IMR-90 (cell line): ENCODE data around the gene SLC16A7. TPM values are rescaled to one million over a fixed set of nuclear protein-coding genes. Genes with fewer than 3 reads are reported as not detected.

Experiments used
- ATAC-seq: fragments of 200-7000 bp; cut with Tn5 transposase; 2 replicates; pipeline ENCODE4 v1.9.1; 2020; ENCODE audit warnings: low read depth, mild to moderate bottlenecking, moderate library complexity
- BruUV-seq: library from RNA; stranded (reverse); fragments of 400-500 nt; replicated peaks from 2 replicates; lab custom pipeline; 2021; lab: Mats Ljungman, UMichigan
- CTCF ChIA-PET: fragments of 300-600 bp; formaldehyde crosslinking; extraction: SDS; loops from one replicate; lab custom pipeline; 2021; ENCODE audit warnings: antibody characterized with exemption; lab: Yijun Ruan, JAX
- POLR2A ChIA-PET: fragments of 300-600 bp; sonication (Branson Sonifier 250); formaldehyde crosslinking; loops from one replicate; lab custom pipeline; 2022; ENCODE audit warnings: antibody characterized with exemption; ENCODE audit not compliant: unreplicated experiment; lab: Charles Lee
- DNase-seq: peaks from one replicate; pipeline ENCODE4 v3.0.0; 2013
- H2AFZ ChIP-seq: replicated peaks from 2 replicates; pipeline ENCODE3; 2013; ENCODE audit warnings: low read length, mild to moderate bottlenecking; ENCODE audit not compliant: poor library complexity
- H2AK5ac ChIP-seq: 2 replicates; pipeline ENCODE4 v1.6.1; 2013; ENCODE audit warnings: low read depth, low read length, inconsistent platforms
- H2AK9ac ChIP-seq: replicated peaks from 2 replicates; pipeline ENCODE3; 2013; ENCODE audit warnings: mild to moderate bottlenecking, low read depth, low read length, moderate library complexity; ENCODE audit not compliant: poor library complexity
- H2BK120ac ChIP-seq: 2 replicates; pipeline ENCODE4 v1.6.1; 2013; ENCODE audit warnings: low read depth, low read length, inconsistent platforms
- H2BK15ac ChIP-seq: 3 replicates; pipeline ENCODE4 v1.6.1; 2013; ENCODE audit warnings: low read depth, low read length, inconsistent platforms
- H2BK20ac ChIP-seq: 2 replicates; pipeline ENCODE4 v1.6.1; 2013; ENCODE audit warnings: low read depth, mild to moderate bottlenecking, inconsistent platforms, low read length, moderate library complexity
- H2BK5ac ChIP-seq: 2 replicates; pipeline ENCODE4 v1.6.1; 2013; ENCODE audit warnings: mild to moderate bottlenecking, low read depth, low read length, inconsistent platforms; ENCODE audit not compliant: poor library complexity, severe bottlenecking
- H3K14ac ChIP-seq: replicated peaks from 2 replicates; pipeline ENCODE4 v1.6.1; 2013; ENCODE audit warnings: low read depth, low read length, inconsistent platforms
- H3K18ac ChIP-seq: 2 replicates; pipeline ENCODE4 v1.6.1; 2013; ENCODE audit warnings: low read depth, low read length, control low read depth
- H3K23ac ChIP-seq: 2 replicates; pipeline ENCODE4 v1.6.1; 2013; ENCODE audit warnings: low read depth, low read length, inconsistent platforms
- H3K27ac ChIP-seq: 2 replicates; pipeline ENCODE4 v1.5.1; 2013; ENCODE audit warnings: mild to moderate bottlenecking, control low read depth, low read length; ENCODE audit not compliant: insufficient read depth
- H3K27me3 ChIP-seq: 2 replicates; pipeline ENCODE4 v1.6.1; 2013; ENCODE audit warnings: low read length; ENCODE audit not compliant: control insufficient read depth, insufficient read depth
- H3K36me3 ChIP-seq: 2 replicates; pipeline ENCODE4 v1.6.1; 2013; ENCODE audit warnings: low read length, mixed read lengths; ENCODE audit not compliant: control insufficient read depth, insufficient read depth
- H3K4ac ChIP-seq: 2 replicates; pipeline ENCODE4 v1.6.1; 2013; ENCODE audit warnings: low read depth, low read length, inconsistent platforms
- H3K4me1 ChIP-seq: 2 replicates; pipeline ENCODE4 v1.6.1; 2013; ENCODE audit warnings: low read length, mixed read lengths; ENCODE audit not compliant: control insufficient read depth, insufficient read depth
- H3K4me2 ChIP-seq: 2 replicates; pipeline ENCODE4 v1.6.1; 2013; ENCODE audit warnings: low read depth, mild to moderate bottlenecking, control low read depth, low read length, moderate library complexity
- H3K4me3 ChIP-seq: 2 replicates; pipeline ENCODE4 v1.5.1; 2013; ENCODE audit warnings: low read depth, mild to moderate bottlenecking, control low read depth, low read length, moderate library complexity; ENCODE audit not compliant: insufficient read depth
- H3K56ac ChIP-seq: 2 replicates; pipeline ENCODE4 v1.6.1; 2013; ENCODE audit warnings: low read length, inconsistent platforms; ENCODE audit not compliant: insufficient read depth; ENCODE audit errors: extremely low read depth
- H3K79me1 ChIP-seq, 2 experiments: 2 replicates each; pipeline ENCODE4 v1.6.1; 2013; ENCODE audit warnings: low read length in 2 of 2, inconsistent platforms in 1 of 2, low read depth in 1 of 2
- H3K9ac ChIP-seq: 2 replicates; pipeline ENCODE4 v1.6.1; 2013; ENCODE audit warnings: low read depth, low read length, control low read depth
- H3K9me1 ChIP-seq: 2 replicates; pipeline ENCODE4 v1.6.1; 2013; ENCODE audit warnings: low read length, inconsistent platforms; ENCODE audit not compliant: insufficient read depth
- H3K9me3 ChIP-seq: 2 replicates; pipeline ENCODE4 v1.6.1; 2013; ENCODE audit warnings: low read length; ENCODE audit not compliant: control insufficient read depth, insufficient read depth
- H4K20me1 ChIP-seq: 2 replicates; pipeline ENCODE4 v1.6.1; 2013; ENCODE audit warnings: low read length, inconsistent platforms; ENCODE audit not compliant: insufficient read depth
- H4K5ac ChIP-seq: 2 replicates; pipeline ENCODE4 v1.6.1; 2013; ENCODE audit warnings: mild to moderate bottlenecking, low read depth, low read length, control low read depth
- H4K8ac ChIP-seq, 2 experiments: 2 replicates each; pipeline ENCODE4 v1.6.1; 2013; ENCODE audit warnings: low read depth in 2 of 2, low read length in 2 of 2, control low read depth in 1 of 2, inconsistent platforms in 1 of 2
- H4K91ac ChIP-seq: 2 replicates; pipeline ENCODE4 v1.6.1; 2013; ENCODE audit warnings: low read depth, low read length, inconsistent platforms; ENCODE audit not compliant: insufficient read depth
- CTCF ChIP-seq: conservative IDR thresholded peaks from 2 replicates; pipeline ENCODE4 v1.5.1; 2012; ENCODE audit warnings: mild to moderate bottlenecking, low read depth, low read length, improper control_type of control experiment
- WGBS, 2 experiments: methylation state at CpG; one replicate each; pipeline versions ENCODE4 v1.1.5 to v1.1.7; 2013; ENCODE audit warnings: missing lambda C conversion rate in 2 of 2; ENCODE audit not compliant: insufficient read length in 1 of 2; ENCODE audit errors: extremely low coverage in 2 of 2; 5-methylcytosine and 5-hydroxymethylcytosine counted together
- dilution Hi-C: fragments of 300-500 bp; cut with HindIII; formaldehyde crosslinking; loops from one replicate; pipeline ENCODE4 v1.14.3; 2018; ENCODE audit warnings: low sequenced_read_pairs; ENCODE audit not compliant: unreplicated experiment
- in situ Hi-C: fragments of 300-500 bp; cut with MboI; formaldehyde crosslinking; loops from 3 replicates; pipeline ENCODE4 v1.14.3; 2019; ENCODE audit warnings: low sequenced_read_pairs, inconsistent platforms, mixed read lengths
- intact Hi-C: fragments of 100-400 bp; cut with micrococcal nuclease; formaldehyde crosslinking; loops from 2 replicates; pipeline ENCODE4 v1.10.0; 2022
- polyA plus RNA-seq, 3 experiments: library from polyadenylated mRNA; depleted of rRNA; stranded (reverse); fragments of >200 nt; gene quantifications; 2 replicates each; pipeline ENCODE4 v1.2.3, GENCODE V29; 2012; ENCODE audit warnings: low replicate concordance in 1 of 3
- total RNA-seq: library from RNA; depleted of rRNA; stranded (reverse); fragments of >200 nt; gene quantifications from 2 replicates; pipeline ENCODE4 v1.2.3, GENCODE V29; 2012

The SLC16A7 gene
- total and polyA plus RNA-seq, 2 of the 4 experiments (the other 2 are of a cell fraction), result 2.6 to 21.5 TPM

GRCh38 chr12:59811991-59812390 lies 216.2 kb downstream of the SLC16A7 start:
- Histone ChIP-seq H3K9ac (no peak overlapping the region), H3K4me3 (no peak overlapping the region), H3K4me1 (no peaks in the 10 kb centered on the region), H4K5ac (no peak overlapping the region), H3K14ac (no peak overlapping the region), H2AK5ac (no peak overlapping the region), H3K9me1 (no peaks in the 10 kb centered on the region), H2BK120ac (no peak overlapping the region), H2AFZ (no peak overlapping the region), H3K36me3 (no peaks in the 10 kb centered on the region), H2BK20ac (no peak overlapping the region), H3K27me3 (no peaks in the 10 kb centered on the region), H2BK15ac (no peak overlapping the region), H3K4ac (no peak overlapping the region), H4K8ac (no peak overlapping the region), H3K4me2 (no peak overlapping the region), H2BK5ac (no peak overlapping the region), H3K18ac (no peak overlapping the region), H3K56ac (no peak overlapping the region), H3K27ac (no peak overlapping the region), H2AK9ac (no peak overlapping the region), H3K79me1 (no peaks in the 10 kb centered on the region), H3K9me3 (no peaks in the 10 kb centered on the region), H4K91ac (no peak overlapping the region), H4K20me1 (no peaks in the 10 kb centered on the region), H3K23ac (no peak overlapping the region)
- POLR2A ChIA-PET, result no interaction called here
- no peak for TF ChIP-seq CTCF
- in situ Hi-C loops, result loop anchor here (25.0 kb wide), 1 partner anchor 400 kb away; no protein-coding TSS in a partner anchor
- DNase-seq (no peak), ATAC-seq (no peak)
- CTCF ChIA-PET, result interaction anchor here (0.5 kb wide), 1 partner anchor 462 kb away, joined by 4 read pairs; no protein-coding TSS in a partner anchor
- dilution Hi-C loops, result no loop called here
- 95% methylated on average over 8 of the region's 14 CpGs; no CpG with 5 or more reads in 1 of the 2 experiments for WGBS, 2 experiments
- no TSS peak for BruUV-seq
- intact Hi-C loops, result no loop called here
